Putamen (tissue), 1 donor: ENCODE measurements around the gene GBP5.
A peak's percentile ranks its signal among the peaks of the same experiment; 100 is the strongest.
"Not testable (repeated sequence)": the region's sequence is repeated elsewhere in the genome, so short reads cannot be mapped to it uniquely, and the experiment has no call there.

Source experiments
- DNase-seq: peaks from one replicate; pipeline ENCODE4 v3.0.0-alpha.2; 2016; ENCODE audit warnings: low spot score

The GBP5 gene

GRCh38 chr1:89272269-89273041 lies at the start of gene GBP5:
TSS of gene GBP5 (minus strand) at chr1:89272860. CDS start at chr1:89269555, 3,305 bp downstream.
- DNase-seq: not testable (repeated sequence)

GRCh38 chr1:89322402-89322801 lies 49.7 kb upstream of the GBP5 start:
- DNase-seq: no peak

- DNase-seq: no peak
Measured at GRCh38 chr1:89312572-89312971, 39.9 kb upstream of the GBP5 start.

- no peak for DNase-seq
Measured at GRCh38 chr1:89311757-89312156, 39.1 kb upstream of the GBP5 start.

- DNase-seq: no peak
Measured at GRCh38 chr1:89310976-89311375, 38.3 kb upstream of the GBP5 start.

- DNase-seq: peak; percentile 10
Measured at GRCh38 chr1:89310505-89310904, 37.8 kb upstream of the GBP5 start.

- no peak for DNase-seq
Measured at GRCh38 chr1:89309828-89310227, 37.2 kb upstream of the GBP5 start.

GRCh38 chr1:89306273-89306672 lies 33.6 kb upstream of the GBP5 start:
- DNase-seq: no peak

- DNase-seq: no peak
Measured at GRCh38 chr1:89305493-89305892, 32.8 kb upstream of the GBP5 start.

GRCh38 chr1:89304572-89305230 lies 32.0 kb upstream of the GBP5 start:
- no peak for DNase-seq

GRCh38 chr1:89302697-89303332 lies 30.2 kb upstream of the GBP5 start:
- no peak for DNase-seq

GRCh38 chr1:89299739-89300463 lies 27.2 kb upstream of the GBP5 start:
- not testable (repeated sequence) for DNase-seq

- no peak for DNase-seq
Measured at GRCh38 chr1:89298461-89298860, 25.8 kb upstream of the GBP5 start.

- DNase-seq: no peak
Measured at GRCh38 chr1:89295187-89295586, 22.5 kb upstream of the GBP5 start.

- DNase-seq: no peak
Measured at GRCh38 chr1:89291276-89291675, 18.6 kb upstream of the GBP5 start.

GRCh38 chr1:89288051-89288340 lies 15.3 kb upstream of the GBP5 start:
- DNase-seq: no peak

- no peak for DNase-seq
Measured at GRCh38 chr1:89287181-89288050, 14.8 kb upstream of the GBP5 start.

GRCh38 chr1:89286549-89287180 lies 14.0 kb upstream of the GBP5 start:
- no peak for DNase-seq

- no peak for DNase-seq
Measured at GRCh38 chr1:89285745-89286380, 13.2 kb upstream of the GBP5 start.

GRCh38 chr1:89284078-89284763 lies 11.6 kb upstream of the GBP5 start:
- DNase-seq: not testable (repeated sequence)
